ENCODE results near the gene SH3GLB1. TPM values are rescaled to one million over a fixed set of nuclear protein-coding genes. Genes with fewer than 3 reads are reported as not detected.

Gene SH3GLB1
- total and polyA plus RNA-seq, 4 donors = 26.4 to 103 (median 65.4) TPM

- peaks cover 2% of the 10 kb centered on the region for H3K9me3 ChIP-seq (ENCODE audit: control insufficient read depth, low read length)
- H3K27me3 ChIP-seq (ENCODE audit: control insufficient read depth in 1 of 2, insufficient read depth in 2 of 2, low read length in 1 of 2) = no peaks in the 10 kb centered on the region
- no peak overlapping the region for H3K4me3 ChIP-seq (ENCODE audit: low read length in 2 of 2)
- DNase-seq (no peak), ATAC-seq (ENCODE audit: low FRiP score) (no peak)
- no peaks in the 10 kb centered on the region for H3K36me3 ChIP-seq (ENCODE audit: control insufficient read depth in 1 of 2, insufficient read depth in 2 of 2, low read length in 1 of 2)
- H3K4me1 ChIP-seq (ENCODE audit: control insufficient read depth in 1 of 2, insufficient read depth in 2 of 2, low read length in 2 of 2) = peaks cover 1 to 12% of the 10 kb centered on the region in 2 donors
- H3K27ac ChIP-seq (ENCODE audit: low read depth in 1 of 2, low read length in 2 of 2) = no peak overlapping the region
- intact Hi-C loops (cut with DNase I) = loop anchor here in 1 of 2 donors (5.0 kb wide), 1 partner anchor 125 kb away; the partner anchor contains the start of genes HS2ST1 and SELENOF
Measured at GRCh38 chr1:86787621-86788020, 83.2 kb downstream of the SH3GLB1 start.

GRCh38 chr1:86788300-86789206, 84.2 kb downstream of the SH3GLB1 start:
- intact Hi-C loops (cut with DNase I) = loop anchor here in 1 of 2 donors (5.0 kb wide), 1 partner anchor 124 kb away; the partner anchor contains the start of genes HS2ST1 and SELENOF
- DNase-seq (peak in 1 of 2 donors; percentile 78), ATAC-seq (ENCODE audit: low FRiP score) (peak; percentile 86)
- no peak overlapping the region for H3K4me3 ChIP-seq (ENCODE audit: low read length in 2 of 2)
- peak overlapping the region; percentile 32 to 62 for H3K27ac ChIP-seq (ENCODE audit: low read depth in 1 of 2, low read length in 2 of 2)
- H3K4me1 ChIP-seq (ENCODE audit: control insufficient read depth in 1 of 2, insufficient read depth in 2 of 2, low read length in 2 of 2) = peaks cover 1 to 15% of the 10 kb centered on the region in 2 donors
- H3K36me3 ChIP-seq (ENCODE audit: control insufficient read depth in 1 of 2, insufficient read depth in 2 of 2, low read length in 1 of 2) = no peaks in the 10 kb centered on the region
- no peaks in the 10 kb centered on the region for H3K27me3 ChIP-seq (ENCODE audit: control insufficient read depth in 1 of 2, insufficient read depth in 2 of 2, low read length in 1 of 2)
- peaks cover 2% of the 10 kb centered on the region for H3K9me3 ChIP-seq (ENCODE audit: control insufficient read depth, low read length)
- WGBS, 2 donors = 5 to 8% methylated on average over 6 of the region's 6 CpGs

GRCh38 chr1:86795316-86795715, 90.9 kb downstream of the SH3GLB1 start:
- DNase-seq = no peak
- H3K4me3 ChIP-seq (ENCODE audit: low read length in 2 of 2) = no peak overlapping the region
- no peaks in the 10 kb centered on the region for H3K9me3 ChIP-seq (ENCODE audit: control insufficient read depth, low read length)
- H3K36me3 ChIP-seq (ENCODE audit: control insufficient read depth in 1 of 2, insufficient read depth in 2 of 2, low read length in 1 of 2) = no peaks in the 10 kb centered on the region
- intact Hi-C loops (cut with DNase I) = no loop called here
- H3K27me3 ChIP-seq (ENCODE audit: control insufficient read depth in 1 of 2, insufficient read depth in 2 of 2, low read length in 1 of 2) = no peaks in the 10 kb centered on the region
- H3K4me1 ChIP-seq (ENCODE audit: control insufficient read depth in 1 of 2, insufficient read depth in 2 of 2, low read length in 2 of 2) = peaks cover 0 to 3% of the 10 kb centered on the region in 2 donors
- no peak overlapping the region for H3K27ac ChIP-seq (ENCODE audit: low read depth in 1 of 2, low read length in 2 of 2)
- ATAC-seq (ENCODE audit: low FRiP score) = no peak

Other genes with a start within 250 kb of the SH3GLB1 start
- gene CLCA1, start 235.6 kb upstream of the SH3GLB1 start, total RNA-seq = under 1 TPM; 0.10 to 0.15 TPM
- gene CLCA1, start 235.6 kb upstream of the SH3GLB1 start, polyA plus RNA-seq = 10 to 100 TPM in 1 of 2 donors, not detected in 1; 29.7 TPM
- under 1 TPM; 0.13 to 0.18 TPM for gene CLCA4, start 157.5 kb upstream of the SH3GLB1 start, total RNA-seq
- 10 to 100 TPM in 1 of 2 donors, under 1 TPM in 1; 0.69 to 13.4 TPM for gene CLCA4, start 157.5 kb upstream of the SH3GLB1 start, polyA plus RNA-seq
- gene SELENOF, start 209.6 kb downstream of the SH3GLB1 start, total RNA-seq = 100 to 1,000 TPM; 145 to 169 TPM
- 100 to 1,000 TPM; 133 to 153 TPM for gene SELENOF, start 209.6 kb downstream of the SH3GLB1 start, polyA plus RNA-seq
- 10 to 100 TPM; 11.3 to 20.3 TPM for gene HS2ST1, start 210.1 kb downstream of the SH3GLB1 start, total RNA-seq
- gene HS2ST1, start 210.1 kb downstream of the SH3GLB1 start, polyA plus RNA-seq = 1 to 10 TPM; 4.1 to 6.3 TPM

All from aorta (tissue), 5 donors.